HG02763 (cell line): ENCODE measurements around the gene CDC40.
"Not testable (repeated sequence)": the region's sequence is repeated elsewhere in the genome, so short reads cannot be mapped to it uniquely, and the experiment has no call there.

Experiments
- ATAC-seq: cut with Tn5 transposase; IDR thresholded peaks from one replicate; pipeline ENCODE4 v1.9.1; 2021; ENCODE audit warnings: mild to moderate bottlenecking, moderate library complexity; ENCODE audit not compliant: unreplicated experiment

CDC40 gene

DNA sequence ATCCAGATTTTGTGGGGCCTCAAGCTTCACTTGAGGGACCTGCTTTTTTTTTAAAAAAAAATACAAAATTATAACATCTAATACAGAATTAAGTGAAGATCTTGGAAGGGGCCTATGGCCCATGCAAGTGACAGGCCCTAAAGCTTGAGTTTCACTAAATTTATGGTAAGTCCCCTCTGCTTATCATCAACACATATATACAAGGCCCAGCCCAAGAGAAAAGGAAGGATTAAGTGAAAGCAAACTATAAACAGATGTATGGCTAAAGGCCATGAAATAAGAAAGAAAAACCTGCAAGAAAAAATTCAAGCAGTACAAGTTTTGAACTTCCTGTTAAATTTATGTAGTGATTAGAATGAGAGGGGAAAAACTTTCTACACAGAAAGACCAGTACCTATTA, 86.8 kb downstream of the CDC40 start:
- ATAC-seq = no peak

DNA sequence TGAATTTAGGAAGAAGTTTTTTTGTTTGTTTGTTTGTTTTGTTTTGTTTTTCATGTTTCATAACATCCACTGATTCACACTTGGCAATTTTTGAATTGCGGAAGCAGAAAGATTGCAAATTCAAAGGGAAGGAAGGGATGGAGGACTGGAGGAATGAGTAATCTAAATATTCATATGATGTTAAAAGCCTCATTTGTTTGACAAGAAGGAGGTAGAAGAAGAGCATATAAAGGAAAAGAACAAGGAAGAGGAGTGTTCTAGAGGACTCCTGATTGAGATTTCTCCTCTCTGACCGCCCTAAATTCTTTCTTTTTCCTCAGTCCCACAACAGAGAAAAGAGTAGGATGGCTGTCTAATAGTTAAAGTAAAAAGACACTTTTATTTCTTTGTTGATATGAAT, 89.4 kb downstream of the CDC40 start:
- no peak for ATAC-seq

DNA sequence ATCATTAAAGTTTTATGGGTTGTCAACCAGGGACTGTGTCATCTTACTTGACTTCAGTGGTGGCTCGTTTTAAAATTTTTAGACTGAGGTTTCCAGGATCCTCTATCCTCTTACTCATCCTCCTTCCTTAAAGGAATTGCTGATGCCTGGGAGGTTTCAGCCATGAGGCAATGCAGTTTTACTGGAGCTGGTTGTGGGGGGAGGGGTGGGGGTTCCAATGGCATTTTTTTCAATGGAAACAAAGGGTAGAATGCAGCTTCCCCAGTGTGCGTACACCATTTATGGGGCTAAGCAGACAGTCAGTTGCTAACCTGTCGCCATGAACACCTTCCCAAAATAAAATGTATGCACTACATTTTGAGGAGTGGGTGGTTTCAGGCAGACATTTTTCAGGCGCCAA, 89.9 kb downstream of the CDC40 start:
- ATAC-seq = no peak

DNA sequence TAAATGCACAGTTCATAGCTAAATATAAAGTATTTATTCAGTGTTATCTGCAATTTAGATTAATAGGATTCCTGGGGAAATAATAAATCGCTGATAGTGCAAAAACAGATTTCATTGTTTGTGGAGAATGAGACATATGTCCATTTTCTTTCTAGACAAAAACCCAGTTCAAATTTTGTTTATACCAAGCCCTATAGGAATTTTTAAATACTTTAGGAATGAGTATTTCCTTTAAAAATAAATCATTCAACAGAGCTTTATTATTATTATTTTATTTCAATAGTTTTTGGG, 91.5 kb downstream of the CDC40 start:
- no peak for ATAC-seq

DNA sequence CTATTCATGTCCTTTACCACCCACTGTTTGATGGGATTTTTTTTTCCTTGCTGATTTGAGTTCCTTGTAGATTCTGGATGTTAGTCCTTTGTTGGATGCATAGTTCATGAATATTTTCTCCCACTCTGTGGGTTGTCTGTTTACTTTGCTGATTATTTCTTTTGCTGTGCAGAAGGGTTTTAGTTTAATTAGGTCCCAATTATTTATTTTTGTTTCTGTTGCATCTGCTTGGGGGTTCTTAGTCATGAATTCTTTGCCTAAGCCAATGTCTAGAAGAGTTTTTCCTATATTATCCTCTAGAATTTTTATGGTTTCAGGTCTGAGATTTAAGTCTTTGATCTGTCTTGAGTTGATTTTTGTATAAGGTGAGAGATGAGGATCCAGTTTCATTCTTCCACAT, 92.6 kb downstream of the CDC40 start:
- ATAC-seq = not testable (repeated sequence)

DNA sequence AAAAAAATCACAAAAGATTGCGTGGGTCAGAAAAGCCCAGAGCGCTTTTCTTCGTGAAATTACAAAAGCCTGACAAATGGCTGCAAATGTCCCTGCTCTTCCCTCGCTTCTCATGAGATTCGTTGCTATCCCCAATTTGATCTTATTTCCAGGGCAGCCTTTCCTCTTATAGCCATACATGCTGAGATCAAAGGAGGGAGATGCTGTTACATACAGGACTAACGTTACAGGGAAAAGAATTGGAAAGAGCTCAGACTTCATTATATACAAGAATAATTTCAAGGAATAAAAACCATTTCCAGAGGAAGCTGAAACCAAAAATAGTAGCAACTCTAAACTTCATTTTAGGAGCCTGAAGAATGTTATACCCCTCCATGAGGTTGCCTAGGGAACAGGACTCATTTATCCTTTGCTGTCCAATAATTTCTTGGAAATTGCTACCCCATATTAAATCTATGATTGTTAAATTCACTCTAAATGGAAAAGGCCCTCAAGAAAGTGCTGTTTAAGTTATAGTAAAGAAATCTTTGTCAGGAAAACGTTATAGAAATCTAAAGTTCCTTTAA, 97.0 kb downstream of the CDC40 start:
- no peak for ATAC-seq
